Neural cell (in vitro differentiated cells): Measurements from ENCODE around the gene NAA50. TPM values are rescaled to one million over a fixed set of nuclear protein-coding genes. Genes with fewer than 3 reads are reported as not detected.

Experiments
- H2AFZ ChIP-seq: fragments of 200-600, 300-800 bp; sonication (generic), shearing (Covaris generic); 2 replicates; pipeline ENCODE4 v1.6.0; 2014; ENCODE audit warnings: low read depth, mild to moderate bottlenecking, antibody characterized with exemption, low read length, moderate library complexity
- H3F3A ChIP-seq: fragments of 200-600 bp; shearing (Covaris generic); 2 replicates; pipeline ENCODE4 v1.6.1; 2016; ENCODE audit warnings: mild to moderate bottlenecking, moderate library complexity, mixed read lengths, antibody characterized with exemption, low read length; ENCODE audit not compliant: insufficient read depth, poor library complexity, severe bottlenecking
- H3K27ac ChIP-seq: fragments of 200-600, 300-800 bp; sonication (generic), shearing (Covaris generic); 2 replicates; pipeline ENCODE4 v1.5.1; 2014; ENCODE audit warnings: mild to moderate bottlenecking, low read length, moderate library complexity
- H3K27me3 ChIP-seq: fragments of 300-800, 200-600 bp; sonication (generic), shearing (Covaris generic); 2 replicates; pipeline ENCODE4 v1.6.0; 2014; ENCODE audit warnings: mild to moderate bottlenecking, low read depth, low read length, moderate library complexity; ENCODE audit not compliant: insufficient read depth
- H3K36me3 ChIP-seq: fragments of 300-800, 200-600 bp; sonication (generic), shearing (Covaris generic); 2 replicates; pipeline ENCODE4 v1.5.1; 2014; ENCODE audit warnings: mild to moderate bottlenecking, antibody characterized with exemption, low read length, moderate library complexity; ENCODE audit not compliant: insufficient read depth
- H3K4me2 ChIP-seq: fragments of 300-800, 200-600 bp; sonication (generic), shearing (Covaris generic); 2 replicates; pipeline ENCODE4 v1.6.0; 2014; ENCODE audit warnings: mild to moderate bottlenecking, low read length
- H3K4me3 ChIP-seq: fragments of 300-800, 200-600 bp; sonication (generic), shearing (Covaris generic); 2 replicates; pipeline ENCODE4 v1.5.1; 2014; ENCODE audit warnings: mild to moderate bottlenecking, low read length, moderate library complexity
- H3K79me2 ChIP-seq: fragments of 200-600 bp; shearing (Covaris generic); replicated peaks from 2 replicates; pipeline ENCODE4 v1.6.0; 2014; ENCODE audit warnings: mild to moderate bottlenecking, low read length, moderate library complexity; ENCODE audit not compliant: insufficient read depth
- H3K9ac ChIP-seq: fragments of 300-800, 200-600 bp; sonication (generic), shearing (Covaris generic); 2 replicates; pipeline ENCODE4 v1.6.1; 2016; ENCODE audit warnings: mild to moderate bottlenecking, low read length, mixed read lengths
- H3K9me2 ChIP-seq: fragments of 200-600 bp; shearing (Covaris generic); 2 replicates; pipeline ENCODE4 v1.6.1; 2016; ENCODE audit warnings: mild to moderate bottlenecking, low read length, mixed read lengths; ENCODE audit not compliant: insufficient read depth
- H3K9me3 ChIP-seq: fragments of 200-600, 300-800 bp; sonication (generic), shearing (Covaris generic); 2 replicates; pipeline ENCODE4 v1.6.1; 2016; ENCODE audit warnings: mild to moderate bottlenecking, mixed run types, low read length, moderate library complexity, mixed read lengths
- H4K20me1 ChIP-seq: fragments of 200-600 bp; shearing (Covaris generic); 2 replicates; pipeline ENCODE4 v1.6.1; 2016; ENCODE audit warnings: mild to moderate bottlenecking, mixed run types; ENCODE audit not compliant: insufficient read depth
- EP300 ChIP-seq: fragments of 450-650 bp; conservative IDR thresholded peaks from 2 replicates; pipeline ENCODE4 v1.6.1; 2014; ENCODE audit warnings: antibody characterized with exemption, mild to moderate bottlenecking, moderate library complexity; ENCODE audit not compliant: poor library complexity, severe bottlenecking
- EZH2 ChIP-seq: fragments of 200-600, 300-800 bp; shearing (Covaris generic), sonication (generic); IDR thresholded peaks from 2 replicates; pipeline ENCODE4 v1.6.1; 2014; ENCODE audit warnings: antibody characterized with exemption, low read length, borderline replicate concordance, mild to moderate bottlenecking; ENCODE audit not compliant: insufficient read depth, poor library complexity, severe bottlenecking
- MXI1 ChIP-seq: fragments of 450-650 bp; conservative IDR thresholded peaks from 2 replicates; pipeline ENCODE4 v1.6.1; 2014; ENCODE audit warnings: antibody characterized with exemption, mild to moderate bottlenecking; ENCODE audit not compliant: poor library complexity, severe bottlenecking
- POLR2AphosphoS5 ChIP-seq: IDR thresholded peaks from 2 replicates; pipeline ENCODE4 v1.6.1; 2012
- RAD21 ChIP-seq: fragments of 450-650 bp; conservative IDR thresholded peaks from 2 replicates; pipeline ENCODE4 v1.6.1; 2014; ENCODE audit warnings: antibody characterized with exemption, mild to moderate bottlenecking, moderate library complexity
- SMC3 ChIP-seq: fragments of 450-650 bp; conservative IDR thresholded peaks from 2 replicates; pipeline ENCODE4 v1.6.1; 2014; ENCODE audit warnings: antibody characterized with exemption, mild to moderate bottlenecking, moderate library complexity; ENCODE audit not compliant: poor library complexity
- TAF1 ChIP-seq: IDR thresholded peaks from 2 replicates; pipeline ENCODE4 v1.6.1; 2012; ENCODE audit warnings: low read depth
- polyA plus RNA-seq: library from polyadenylated mRNA; depleted of rRNA; stranded (reverse); fragments of >200 nt; gene quantifications from 2 replicates; pipeline ENCODE4 v1.2.3, GENCODE V29; 2014
- TF ChIP-seq, protein P1 (sequence below): fragments of 450-650 bp; IDR thresholded peaks from 2 replicates; pipeline ENCODE4 v1.5.1; 2014; ENCODE audit warnings: antibody characterized with exemption, mild to moderate bottlenecking, moderate library complexity; ENCODE audit not compliant: poor library complexity, severe bottlenecking
- TF ChIP-seq, protein P2 (sequence below): IDR thresholded peaks from 2 replicates; pipeline ENCODE4 v1.6.1; 2012; ENCODE audit warnings: borderline replicate concordance

The NAA50 gene
- polyA plus RNA-seq, 1 donor from 2014 or later = 69.6 TPM

DNA sequence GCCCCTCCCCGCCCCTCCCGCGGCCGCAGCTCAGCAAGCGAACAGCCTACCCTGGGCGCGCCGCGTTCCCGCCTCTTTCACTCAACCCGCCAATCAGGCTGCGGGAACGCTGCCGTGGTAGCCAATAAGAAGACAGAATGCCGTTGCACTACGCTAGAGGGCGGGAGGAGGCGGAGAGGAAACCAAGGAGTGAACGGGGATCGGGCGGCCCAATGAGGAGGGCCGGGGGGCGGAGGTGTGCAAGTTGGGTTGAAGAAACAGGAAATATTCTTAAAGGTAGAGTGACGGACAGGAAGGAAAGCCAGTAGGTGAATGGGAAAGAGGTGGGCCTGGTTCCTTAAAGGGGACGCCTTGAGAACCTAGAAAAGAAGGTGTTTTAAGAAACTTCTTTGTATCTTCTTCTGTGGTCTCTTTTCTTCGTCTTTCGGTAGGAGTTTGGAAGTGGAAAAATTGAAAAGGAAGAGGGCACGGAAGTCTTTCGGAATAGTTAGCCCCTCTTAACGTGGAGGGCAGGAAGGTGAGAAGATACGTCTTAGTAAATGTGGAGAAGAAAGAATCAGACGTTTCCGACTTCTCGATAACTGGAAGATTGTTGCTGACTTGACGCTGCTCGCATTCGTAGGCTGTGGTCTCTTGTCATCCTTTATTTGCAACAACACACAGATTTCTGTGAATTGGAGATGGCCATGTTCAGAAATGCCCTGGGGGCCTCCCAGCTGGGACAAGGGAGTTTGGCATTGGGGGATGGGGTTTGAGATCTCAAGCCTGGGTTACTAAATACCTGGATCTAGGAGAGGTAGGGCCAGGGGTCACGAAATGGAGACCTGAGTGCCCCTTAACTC, 49.2 kb downstream of the NAA50 start:
- no peaks in the 10 kb centered on the region for H3K9me2 ChIP-seq
- no peaks in the 10 kb centered on the region for H3K27me3 ChIP-seq
- H3K36me3 ChIP-seq = no peaks in the 10 kb centered on the region
- H3K4me3 ChIP-seq = peak overlapping the region; percentile 77
- peaks cover 30% of the 10 kb centered on the region for H3K79me2 ChIP-seq
- H3K27ac ChIP-seq = peak overlapping the region; percentile 75
- peak overlapping the region; percentile 94 for H2AFZ ChIP-seq
- no peaks in the 10 kb centered on the region for H3F3A ChIP-seq
- peak overlapping the region; percentile 81 for H3K9ac ChIP-seq
- TF ChIP-seq, protein P1, sequence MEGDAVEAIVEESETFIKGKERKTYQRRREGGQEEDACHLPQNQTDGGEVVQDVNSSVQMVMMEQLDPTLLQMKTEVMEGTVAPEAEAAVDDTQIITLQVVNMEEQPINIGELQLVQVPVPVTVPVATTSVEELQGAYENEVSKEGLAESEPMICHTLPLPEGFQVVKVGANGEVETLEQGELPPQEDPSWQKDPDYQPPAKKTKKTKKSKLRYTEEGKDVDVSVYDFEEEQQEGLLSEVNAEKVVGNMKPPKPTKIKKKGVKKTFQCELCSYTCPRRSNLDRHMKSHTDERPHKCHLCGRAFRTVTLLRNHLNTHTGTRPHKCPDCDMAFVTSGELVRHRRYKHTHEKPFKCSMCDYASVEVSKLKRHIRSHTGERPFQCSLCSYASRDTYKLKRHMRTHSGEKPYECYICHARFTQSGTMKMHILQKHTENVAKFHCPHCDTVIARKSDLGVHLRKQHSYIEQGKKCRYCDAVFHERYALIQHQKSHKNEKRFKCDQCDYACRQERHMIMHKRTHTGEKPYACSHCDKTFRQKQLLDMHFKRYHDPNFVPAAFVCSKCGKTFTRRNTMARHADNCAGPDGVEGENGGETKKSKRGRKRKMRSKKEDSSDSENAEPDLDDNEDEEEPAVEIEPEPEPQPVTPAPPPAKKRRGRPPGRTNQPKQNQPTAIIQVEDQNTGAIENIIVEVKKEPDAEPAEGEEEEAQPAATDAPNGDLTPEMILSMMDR = peak; percentile 61
- TF ChIP-seq MXI1 (peak; percentile 38), POLR2AphosphoS5 (no peak)
- peak overlapping the region; percentile 86 for H3K4me2 ChIP-seq
- no peaks in the 10 kb centered on the region for H3K9me3 ChIP-seq
- no peaks in the 10 kb centered on the region for H4K20me1 ChIP-seq

DNA sequence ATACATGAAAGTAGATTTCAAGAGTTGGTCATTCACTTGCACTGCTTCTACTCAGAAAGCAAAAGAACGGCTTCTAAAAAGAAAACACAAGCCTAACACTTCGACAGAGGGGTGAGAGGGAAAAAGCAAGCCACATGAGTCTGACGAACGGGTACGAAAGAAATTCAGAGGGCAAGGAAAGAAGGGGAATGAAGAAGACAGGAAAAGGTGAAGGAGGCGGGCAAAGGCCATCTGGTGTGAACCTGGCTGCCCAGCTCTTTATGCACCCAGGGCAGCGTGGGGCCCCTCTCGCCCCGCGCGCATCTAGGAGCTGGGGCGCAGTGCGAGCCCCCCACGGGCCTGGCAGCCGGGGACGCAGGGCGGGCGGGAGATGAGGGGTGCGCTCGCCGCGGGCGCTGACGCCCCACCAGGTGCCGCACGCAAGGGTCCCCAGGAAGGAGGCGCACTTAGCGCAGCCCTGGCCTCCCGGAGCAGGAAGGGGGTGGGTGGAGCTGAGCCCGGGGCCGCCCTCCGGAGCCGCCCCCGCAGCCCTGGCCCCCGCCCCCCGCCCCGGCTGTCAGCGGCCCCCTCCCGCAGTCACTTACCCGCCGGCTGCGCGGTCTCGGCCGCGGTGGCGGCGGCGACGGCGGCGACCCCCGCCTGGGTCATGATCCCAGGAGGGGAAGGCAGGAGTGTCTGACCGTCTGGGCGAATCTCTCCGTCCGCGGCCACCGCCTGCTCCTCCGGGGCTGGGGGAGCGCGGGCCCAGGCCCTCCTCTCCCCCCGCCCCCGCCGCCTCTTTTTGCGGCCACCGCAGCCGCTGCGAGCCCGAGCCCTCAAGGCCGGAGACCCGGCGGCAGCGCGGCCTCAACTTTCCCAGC, 50.0 kb downstream of the NAA50 start, which contains the start of gene USF3:
Gene USF3 (minus strand): TSS at position 857 of the 860 bp plus-strand sequence. CDS start 21,764 bp downstream, outside the sequence.
- H3K9me3 ChIP-seq = no peaks in the 10 kb centered on the region
- TF ChIP-seq, protein P1 = peak; percentile 27
- TF ChIP-seq MXI1 (peak; percentile 72), EP300 (no peak), TAF1 (no peak), RAD21 (no peak), SMC3 (peak; percentile 23), POLR2AphosphoS5 (no peak), EZH2 (no peak)
- TF ChIP-seq, protein P2, sequence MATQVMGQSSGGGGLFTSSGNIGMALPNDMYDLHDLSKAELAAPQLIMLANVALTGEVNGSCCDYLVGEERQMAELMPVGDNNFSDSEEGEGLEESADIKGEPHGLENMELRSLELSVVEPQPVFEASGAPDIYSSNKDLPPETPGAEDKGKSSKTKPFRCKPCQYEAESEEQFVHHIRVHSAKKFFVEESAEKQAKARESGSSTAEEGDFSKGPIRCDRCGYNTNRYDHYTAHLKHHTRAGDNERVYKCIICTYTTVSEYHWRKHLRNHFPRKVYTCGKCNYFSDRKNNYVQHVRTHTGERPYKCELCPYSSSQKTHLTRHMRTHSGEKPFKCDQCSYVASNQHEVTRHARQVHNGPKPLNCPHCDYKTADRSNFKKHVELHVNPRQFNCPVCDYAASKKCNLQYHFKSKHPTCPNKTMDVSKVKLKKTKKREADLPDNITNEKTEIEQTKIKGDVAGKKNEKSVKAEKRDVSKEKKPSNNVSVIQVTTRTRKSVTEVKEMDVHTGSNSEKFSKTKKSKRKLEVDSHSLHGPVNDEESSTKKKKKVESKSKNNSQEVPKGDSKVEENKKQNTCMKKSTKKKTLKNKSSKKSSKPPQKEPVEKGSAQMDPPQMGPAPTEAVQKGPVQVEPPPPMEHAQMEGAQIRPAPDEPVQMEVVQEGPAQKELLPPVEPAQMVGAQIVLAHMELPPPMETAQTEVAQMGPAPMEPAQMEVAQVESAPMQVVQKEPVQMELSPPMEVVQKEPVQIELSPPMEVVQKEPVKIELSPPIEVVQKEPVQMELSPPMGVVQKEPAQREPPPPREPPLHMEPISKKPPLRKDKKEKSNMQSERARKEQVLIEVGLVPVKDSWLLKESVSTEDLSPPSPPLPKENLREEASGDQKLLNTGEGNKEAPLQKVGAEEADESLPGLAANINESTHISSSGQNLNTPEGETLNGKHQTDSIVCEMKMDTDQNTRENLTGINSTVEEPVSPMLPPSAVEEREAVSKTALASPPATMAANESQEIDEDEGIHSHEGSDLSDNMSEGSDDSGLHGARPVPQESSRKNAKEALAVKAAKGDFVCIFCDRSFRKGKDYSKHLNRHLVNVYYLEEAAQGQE = no peak
- H3K79me2 ChIP-seq = peaks cover 33% of the 10 kb centered on the region

More for the DNA sequence above, 50.0 kb downstream of the NAA50 start, which contains the start of gene USF3:
- H4K20me1 ChIP-seq = no peaks in the 10 kb centered on the region
- peak within 1 kb of the TSS; percentile 88 for H3K4me2 ChIP-seq
- H3K9ac ChIP-seq = peak within 1 kb of the TSS; percentile 81
- H3K9me2 ChIP-seq = no peaks in the 10 kb centered on the region
- H2AFZ ChIP-seq = peak within 1 kb of the TSS; percentile 94
- H3K27ac ChIP-seq = peak within 1 kb of the TSS; percentile 75
- H3F3A ChIP-seq = no peaks in the 10 kb centered on the region
- peak within 1 kb of the TSS; percentile 77 for H3K4me3 ChIP-seq
- no peaks in the 10 kb centered on the region for H3K36me3 ChIP-seq
- H3K27me3 ChIP-seq = no peaks in the 10 kb centered on the region
